NCI-H2081 (cell line): ENCODE data around the gene MAP3K12.
"Not testable (repeated sequence)": the region's sequence is repeated elsewhere in the genome, so short reads cannot be mapped to it uniquely, and the experiment has no call there.

Experiments used
- DNase-seq, 2 experiments: peaks; one replicate each; lab custom pipeline; 2025; lab: John Stamatoyannopoulos, UW

The MAP3K12 gene

GRCh38 chr12:53466640-53467039, 32.6 kb downstream of the MAP3K12 start:
- DNase-seq, result peak in 1 of 2 experiments; percentile 23

- DNase-seq, result no peak
These were observed 33.6 kb downstream of the MAP3K12 start for GRCh38 chr12:53465679-53466078.

- no peak for DNase-seq
These were observed 34.4 kb downstream of the MAP3K12 start for GRCh38 chr12:53464685-53465418.

GRCh38 chr12:53463802-53464560, 35.3 kb downstream of the MAP3K12 start:
- no peak for DNase-seq

GRCh38 chr12:53462935-53463334, 36.3 kb downstream of the MAP3K12 start:
- no peak for DNase-seq

- no peak for DNase-seq
These were observed 37.7 kb downstream of the MAP3K12 start for GRCh38 chr12:53461591-53461990.

GRCh38 chr12:53461059-53461458, 38.2 kb downstream of the MAP3K12 start:
- DNase-seq, result no peak

- no peak for DNase-seq
These were observed 40.2 kb downstream of the MAP3K12 start for GRCh38 chr12:53459097-53459496.

GRCh38 chr12:53456654-53457366, 42.4 kb downstream of the MAP3K12 start:
- DNase-seq, result no peak

GRCh38 chr12:53454707-53455106, 44.6 kb downstream of the MAP3K12 start:
- DNase-seq, result peak in 1 of 2 experiments; percentile 17

- no peak for DNase-seq
These were observed 45.2 kb downstream of the MAP3K12 start for GRCh38 chr12:53453953-53454640.

GRCh38 chr12:53452159-53453077, 46.8 kb downstream of the MAP3K12 start:
- DNase-seq, result peak; percentile 83 to 89

GRCh38 chr12:53451661-53452158, 47.5 kb downstream of the MAP3K12 start, which contains the start of gene PCBP2:
Gene PCBP2, plus strand, starts transcription at chr12:53452102. Its CDS starts 2,699 bp downstream, at chr12:53454801.
- peak; percentile 99 for DNase-seq

GRCh38 chr12:53450936-53451335, 48.3 kb downstream of the MAP3K12 start:
- no peak for DNase-seq

GRCh38 chr12:53444593-53445325, 54.5 kb downstream of the MAP3K12 start:
- not testable (repeated sequence) for DNase-seq

GRCh38 chr12:53443955-53444354, 55.3 kb downstream of the MAP3K12 start:
- no peak for DNase-seq

- peak; percentile 97 to 99 for DNase-seq
These were observed 58.0 kb downstream of the MAP3K12 start, which contains the start of gene PRR13 for GRCh38 chr12:53441040-53441833. Gene PRR13, plus strand, starts transcription at chr12:53441734. Its CDS starts 981 bp downstream, at chr12:53442715.

- DNase-seq, result not testable (repeated sequence)
These were observed 59.7 kb downstream of the MAP3K12 start for GRCh38 chr12:53439582-53439981.

GRCh38 chr12:53435326-53435725, 63.9 kb downstream of the MAP3K12 start:
- not testable (repeated sequence) for DNase-seq
